Measurements from ENCODE around the gene TNFSF15.

GRCh38 chr9:114738581-114739316 lies 67.1 kb downstream of the TNFSF15 start:
- TF ChIP-seq CTCF (IDR thresholded peaks at IDR 0.05) (peak; percentile 75 to 94 (median 92)), POLR2AphosphoS5 (IDR thresholded peaks at IDR 0.05) (peak; percentile 64)
